Uterus (tissue), 2 donors: ENCODE data around the gene ABL1.

Experiments used
- CTCF ChIP-seq, 4 experiments: fragments of 200-600 bp in 2 of 4; fragments of 450-650 bp in 2 of 4; sonication (generic) in 2 of 4; IDR thresholded peaks; one replicate each; pipeline ENCODE4 v1.5.1; 2016 to 2019; ENCODE audit warnings: antibody characterized with exemption in 4 of 4, mild to moderate bottlenecking in 2 of 4, moderate library complexity in 1 of 4
- POLR2A ChIP-seq, 2 donors: fragments of 450-650 bp; IDR thresholded peaks; one replicate each; pipeline ENCODE4 v1.6.1; 2016; ENCODE audit warnings: antibody characterized with exemption in 2 of 2, mild to moderate bottlenecking in 1 of 2, moderate library complexity in 1 of 2

GRCh38 chr9:130805510-130806326 is 29.3 kb upstream of the ABL1 start:
- TF ChIP-seq CTCF (IDR thresholded peaks at IDR 0.05) (no peak), POLR2A (IDR thresholded peaks at IDR 0.05) (no peak)
